ENCODE data around the gene PSME2. TPM values are rescaled to one million over a fixed set of nuclear protein-coding genes. Genes with fewer than 3 reads are reported as not detected.
A peak's percentile ranks its signal among the peaks of the same experiment; 100 is the strongest.

Gene PSME2
- total RNA-seq, 1 donor from 2014 or later: 106 TPM

GRCh38 chr14:24135834-24136683 lies 10.4 kb downstream of the PSME2 start, which contains the start of gene PSME1:
PSME1 (plus strand) TSS chr14:24136194; CDS start chr14:24136263, 69 bp downstream.
- peak; percentile 94 for DNase-seq (ENCODE audit: low spot score)

- DNase-seq (ENCODE audit: low spot score): no peak
Observed at GRCh38 chr14:24135584-24135833, 10.9 kb downstream of the PSME2 start.

- no peak for DNase-seq (ENCODE audit: low spot score)
Observed at GRCh38 chr14:24133735-24134134, 12.7 kb downstream of the PSME2 start.

- DNase-seq (ENCODE audit: low spot score): no peak
Observed at GRCh38 chr14:24132976-24133375, 13.4 kb downstream of the PSME2 start.

- DNase-seq (ENCODE audit: low spot score): no peak
Observed at GRCh38 chr14:24132061-24132685, 14.2 kb downstream of the PSME2 start.

- DNase-seq (ENCODE audit: low spot score): no peak
Observed at GRCh38 chr14:24131549-24131966, 14.9 kb downstream of the PSME2 start.

- DNase-seq (ENCODE audit: low spot score): no peak
Observed at GRCh38 chr14:24130717-24131548, 15.5 kb downstream of the PSME2 start.

GRCh38 chr14:24130380-24130716 lies 16.1 kb downstream of the PSME2 start, which contains the start of gene FITM1:
FITM1 (plus strand) TSS chr14:24130659; CDS start chr14:24131564, 905 bp downstream.
- DNase-seq (ENCODE audit: low spot score): no peak

GRCh38 chr14:24129410-24129998 lies 16.9 kb downstream of the PSME2 start:
- no peak for DNase-seq (ENCODE audit: low spot score)

GRCh38 chr14:24127673-24128072 lies 18.7 kb downstream of the PSME2 start:
- DNase-seq (ENCODE audit: low spot score): no peak

- no peak for DNase-seq (ENCODE audit: low spot score)
Observed at GRCh38 chr14:24126939-24127338, 19.5 kb downstream of the PSME2 start.

GRCh38 chr14:24123424-24124417 lies 22.7 kb downstream of the PSME2 start:
- no peak for DNase-seq (ENCODE audit: low spot score)

GRCh38 chr14:24122898-24123297 lies 23.5 kb downstream of the PSME2 start:
- no peak for DNase-seq (ENCODE audit: low spot score)

- no peak for DNase-seq (ENCODE audit: low spot score)
Observed at GRCh38 chr14:24122416-24122815, 24.0 kb downstream of the PSME2 start.

- no peak for DNase-seq (ENCODE audit: low spot score)
Observed at GRCh38 chr14:24121210-24121609, 25.2 kb downstream of the PSME2 start.

GRCh38 chr14:24119691-24120090 lies 26.7 kb downstream of the PSME2 start:
- no peak for DNase-seq (ENCODE audit: low spot score)

- DNase-seq (ENCODE audit: low spot score): no peak
Observed at GRCh38 chr14:24117179-24117578, 29.2 kb downstream of the PSME2 start.

GRCh38 chr14:24116128-24116814 lies 30.1 kb downstream of the PSME2 start:
- DNase-seq (ENCODE audit: low spot score): no peak

- no peak for DNase-seq (ENCODE audit: low spot score)
Observed at GRCh38 chr14:24115422-24116127, 30.8 kb downstream of the PSME2 start.

All from mucosa of gallbladder (tissue), 1 donor.